SU-DHL-6 (cell line): ENCODE results near the gene ATG2B.

Experiments used
- EZH2phosphoT487 ChIP-seq: fragments of 200-600 bp; sonication (generic), shearing (Covaris generic); conservative IDR thresholded peaks from 2 replicates; pipeline ENCODE4 v1.6.1; 2018; ENCODE audit warnings: mild to moderate bottlenecking, antibody characterized with exemption, low read length, moderate library complexity, mixed read lengths
- TF ChIP-seq, protein P1 (sequence below): fragments of 200-600 bp; sonication (generic); IDR thresholded peaks from one replicate; pipeline ENCODE4 v1.5.1; 2017; ENCODE audit warnings: antibody characterized with exemption, mild to moderate bottlenecking, low read length, moderate library complexity; ENCODE audit not compliant: insufficient read depth, poor library complexity, severe bottlenecking

DNA sequence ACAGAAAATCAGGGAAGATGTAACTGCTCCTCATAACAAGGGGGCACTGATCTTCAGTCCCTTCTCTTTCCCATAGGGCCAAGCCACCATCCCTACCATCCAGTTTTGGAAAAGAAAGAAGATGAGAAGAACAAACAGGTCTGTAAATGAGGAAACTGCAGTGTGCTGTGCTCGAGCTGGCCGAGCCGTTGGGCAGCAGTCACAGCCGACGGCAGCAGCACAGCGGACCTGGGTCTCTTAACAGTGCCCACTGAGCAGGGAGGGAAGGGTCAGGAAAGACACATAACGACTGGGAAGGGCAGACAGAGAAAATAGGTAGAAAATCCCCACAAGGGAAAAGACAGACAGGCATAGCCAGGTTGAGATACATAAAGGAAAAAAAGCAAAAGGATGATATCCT lies 68.9 kb downstream of the ATG2B start:
- TF ChIP-seq, protein P1, sequence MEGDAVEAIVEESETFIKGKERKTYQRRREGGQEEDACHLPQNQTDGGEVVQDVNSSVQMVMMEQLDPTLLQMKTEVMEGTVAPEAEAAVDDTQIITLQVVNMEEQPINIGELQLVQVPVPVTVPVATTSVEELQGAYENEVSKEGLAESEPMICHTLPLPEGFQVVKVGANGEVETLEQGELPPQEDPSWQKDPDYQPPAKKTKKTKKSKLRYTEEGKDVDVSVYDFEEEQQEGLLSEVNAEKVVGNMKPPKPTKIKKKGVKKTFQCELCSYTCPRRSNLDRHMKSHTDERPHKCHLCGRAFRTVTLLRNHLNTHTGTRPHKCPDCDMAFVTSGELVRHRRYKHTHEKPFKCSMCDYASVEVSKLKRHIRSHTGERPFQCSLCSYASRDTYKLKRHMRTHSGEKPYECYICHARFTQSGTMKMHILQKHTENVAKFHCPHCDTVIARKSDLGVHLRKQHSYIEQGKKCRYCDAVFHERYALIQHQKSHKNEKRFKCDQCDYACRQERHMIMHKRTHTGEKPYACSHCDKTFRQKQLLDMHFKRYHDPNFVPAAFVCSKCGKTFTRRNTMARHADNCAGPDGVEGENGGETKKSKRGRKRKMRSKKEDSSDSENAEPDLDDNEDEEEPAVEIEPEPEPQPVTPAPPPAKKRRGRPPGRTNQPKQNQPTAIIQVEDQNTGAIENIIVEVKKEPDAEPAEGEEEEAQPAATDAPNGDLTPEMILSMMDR, result no peak
- no peak for TF ChIP-seq EZH2phosphoT487
